Endothelial cell of umbilical vein (primary cell): ENCODE measurements around the gene USP11. TPM values are rescaled to one million over a fixed set of nuclear protein-coding genes. Genes with fewer than 3 reads are reported as not detected.

Source experiments
- BruUV-seq: library from RNA; stranded (reverse); fragments of 400-500 nt; replicated peaks from 2 replicates; lab custom pipeline; 2021; lab: Mats Ljungman, UMichigan
- CTCF ChIA-PET: fragments of 300-600, 350-600 bp; sonication (Branson Sonifier 250); formaldehyde crosslinking; loops from one replicate; lab custom pipeline; 2021; ENCODE audit warnings: antibody characterized with exemption, inconsistent platforms; lab: Charles Lee
- POLR2A ChIA-PET: fragments of 300-600, 350-600 bp; sonication (Branson Sonifier 250); formaldehyde crosslinking; loops from one replicate; lab custom pipeline; 2021; ENCODE audit warnings: antibody characterized with exemption, inconsistent platforms; lab: Charles Lee
- DNase-seq: peaks from one replicate; pipeline ENCODE4 v3.0.0-alpha.2; 2011; ENCODE audit warnings: low read depth, low spot score
- FAIRE-seq: peaks from 2 replicates; lab custom pipeline; 2011; peaks lifted over from hg19 to GRCh38; lab: Jason Lieb, UNC
- H2AFZ ChIP-seq: 2 replicates; pipeline ENCODE4 v1.6.0; 2012; ENCODE audit warnings: low read depth, low read length, control low read depth, inconsistent platforms
- H3K27ac ChIP-seq: 2 replicates; pipeline ENCODE4 v1.5.1; 2011; ENCODE audit warnings: low read depth, mild to moderate bottlenecking, control low read depth, low read length, moderate library complexity; ENCODE audit not compliant: insufficient read depth
- H3K27me3 ChIP-seq, 2 experiments: 2 replicates each; pipeline versions ENCODE4 v1.6.0 to v1.6.1; 2011; ENCODE audit warnings: low read length in 2 of 2, mixed read lengths in 1 of 2; ENCODE audit not compliant: control insufficient read depth in 2 of 2, insufficient read depth in 2 of 2
- H3K36me3 ChIP-seq, 2 experiments: 2 replicates in 1 of 2; 3 replicates in 1 of 2; pipeline ENCODE4 v1.5.1; 2011; ENCODE audit warnings: low read length in 2 of 2, mild to moderate bottlenecking in 1 of 2, moderate library complexity in 1 of 2; ENCODE audit not compliant: control insufficient read depth in 2 of 2, insufficient read depth in 2 of 2; ENCODE audit errors: extremely low read depth in 1 of 2
- H3K4me1 ChIP-seq: 3 replicates; pipeline ENCODE4 v1.5.1; 2011; ENCODE audit warnings: mild to moderate bottlenecking, low read length; ENCODE audit not compliant: control insufficient read depth, insufficient read depth; ENCODE audit errors: extremely low read depth
- H3K4me2 ChIP-seq: 2 replicates; pipeline ENCODE4 v1.6.1; 2011; ENCODE audit warnings: low read length, control low read depth, mixed read lengths; ENCODE audit not compliant: insufficient read depth
- H3K4me3 ChIP-seq, 3 experiments: fragments of 200-600 bp in 1 of 3; sonication (generic), shearing (Covaris generic) in 1 of 3; replicated peaks in 1 of 3; 2 replicates each; pipeline ENCODE4 v1.5.1; 2011 to 2016; ENCODE audit warnings: control low read depth in 3 of 3, low read length in 3 of 3, mild to moderate bottlenecking in 2 of 3, inconsistent platforms in 1 of 3, low read depth in 1 of 3, moderate library complexity in 1 of 3; ENCODE audit not compliant: insufficient read depth in 1 of 3
- H3K79me2 ChIP-seq: 2 replicates; pipeline ENCODE4 v1.6.0; 2012; ENCODE audit warnings: low read length, inconsistent platforms; ENCODE audit not compliant: control insufficient read depth, insufficient read depth
- H3K9ac ChIP-seq: replicated peaks from 2 replicates; pipeline ENCODE3; 2011; ENCODE audit warnings: low read length, control low read depth; ENCODE audit not compliant: insufficient read depth; ENCODE audit errors: extremely low read depth
- H3K9me1 ChIP-seq: replicated peaks from 3 replicates; pipeline ENCODE4 v1.6.0; 2011; ENCODE audit warnings: mild to moderate bottlenecking, low read length; ENCODE audit not compliant: control insufficient read depth, insufficient read depth; ENCODE audit errors: extremely low read depth
- H3K9me3 ChIP-seq: replicated peaks from 2 replicates; pipeline ENCODE4 v1.5.1; 2012; ENCODE audit warnings: low read length, inconsistent platforms; ENCODE audit not compliant: control insufficient read depth, insufficient read depth
- H4K20me1 ChIP-seq: replicated peaks from 2 replicates; pipeline ENCODE3; 2011; ENCODE audit warnings: mild to moderate bottlenecking, low read length; ENCODE audit not compliant: control insufficient read depth, insufficient read depth; ENCODE audit errors: extremely low read depth
- EZH2 ChIP-seq: IDR thresholded peaks from 2 replicates; pipeline ENCODE4 v1.6.1; 2012; ENCODE audit warnings: borderline replicate concordance, low read depth, mild to moderate bottlenecking, moderate library complexity, low read length, inconsistent platforms; ENCODE audit not compliant: severe bottlenecking
- FOS ChIP-seq: IDR thresholded peaks from 2 replicates; pipeline ENCODE4 v1.6.1; 2011; ENCODE audit warnings: mild to moderate bottlenecking, low read length, moderate library complexity, borderline replicate concordance; ENCODE audit not compliant: insufficient read depth
- GATA2 ChIP-seq: IDR thresholded peaks from 2 replicates; pipeline ENCODE4 v1.7.0; 2011; ENCODE audit warnings: low read depth, mild to moderate bottlenecking, moderate library complexity, mixed read lengths, low read length; ENCODE audit not compliant: insufficient read length, insufficient read depth
- JUN ChIP-seq: IDR thresholded peaks from 2 replicates; pipeline ENCODE4 v1.6.1; 2011; ENCODE audit warnings: borderline replicate concordance, low read depth; ENCODE audit not compliant: insufficient read length, insufficient read depth
- MYC ChIP-seq: IDR thresholded peaks from one replicate; pipeline ENCODE4 v1.6.1; 2011; ENCODE audit warnings: mild to moderate bottlenecking, low read depth, low read length
- POLR2A ChIP-seq: IDR thresholded peaks from 2 replicates; pipeline ENCODE4 v1.6.1; 2012; ENCODE audit warnings: low read depth, mild to moderate bottlenecking, control low read depth, low read length
- POLR2AphosphoS5 ChIP-seq: IDR thresholded peaks from 2 replicates; pipeline ENCODE4 v1.6.1; 2012; ENCODE audit warnings: low read depth, mild to moderate bottlenecking, control low read depth, low read length, moderate library complexity; ENCODE audit not compliant: insufficient read depth
- dilution Hi-C: fragments of 300-500 bp; cut with MboI; formaldehyde crosslinking; loops from one replicate; pipeline ENCODE4 v1.15.0; 2019; ENCODE audit warnings: low sequenced_read_pairs; ENCODE audit not compliant: extremely low pct_ligation_motif_present
- intact Hi-C: fragments of 100-400 bp; cut with micrococcal nuclease; formaldehyde crosslinking; loops from one replicate; pipeline ENCODE4 v1.10.0; 2022
- polyA plus RNA-seq, 4 experiments: library from polyadenylated mRNA; depleted of rRNA in 3 of 4; stranded (reverse) in 3 of 4; unstranded in 1 of 4; fragments of >200 nt; gene quantifications; 2 replicates each; pipeline versions ENCODE4 v1.2.1 to v1.2.3, GENCODE V29; 2011 to 2012; ENCODE audit warnings: missing spikeins in 1 of 4
- total RNA-seq: library from RNA; stranded (reverse); gene quantifications from 2 replicates; pipeline ENCODE4 v1.2.3, GENCODE V29; 2021
- TF ChIP-seq, protein P1 (sequence below), 2 donors: IDR thresholded peaks; 1 replicate in 1 of 2; 2 replicates in 1 of 2; pipeline ENCODE4 v1.5.1; 2011; ENCODE audit warnings: low read length in 2 of 2, mild to moderate bottlenecking in 2 of 2, moderate library complexity in 2 of 2, control low read depth in 1 of 2, inconsistent platforms in 1 of 2, low read depth in 1 of 2; ENCODE audit not compliant: insufficient read depth in 1 of 2; ENCODE audit errors: extremely low read depth in 1 of 2
- TF ChIP-seq, protein P2 (sequence below): IDR thresholded peaks from 2 replicates; pipeline ENCODE4 v1.6.1; 2011; ENCODE audit not compliant: insufficient read depth, insufficient read length

The USP11 gene
- total and polyA plus RNA-seq, 2 donors (not counting 3 experiments of a cell fraction or from before 2014, with no cell fraction given) = 24.0 to 36.4 TPM

DNA sequence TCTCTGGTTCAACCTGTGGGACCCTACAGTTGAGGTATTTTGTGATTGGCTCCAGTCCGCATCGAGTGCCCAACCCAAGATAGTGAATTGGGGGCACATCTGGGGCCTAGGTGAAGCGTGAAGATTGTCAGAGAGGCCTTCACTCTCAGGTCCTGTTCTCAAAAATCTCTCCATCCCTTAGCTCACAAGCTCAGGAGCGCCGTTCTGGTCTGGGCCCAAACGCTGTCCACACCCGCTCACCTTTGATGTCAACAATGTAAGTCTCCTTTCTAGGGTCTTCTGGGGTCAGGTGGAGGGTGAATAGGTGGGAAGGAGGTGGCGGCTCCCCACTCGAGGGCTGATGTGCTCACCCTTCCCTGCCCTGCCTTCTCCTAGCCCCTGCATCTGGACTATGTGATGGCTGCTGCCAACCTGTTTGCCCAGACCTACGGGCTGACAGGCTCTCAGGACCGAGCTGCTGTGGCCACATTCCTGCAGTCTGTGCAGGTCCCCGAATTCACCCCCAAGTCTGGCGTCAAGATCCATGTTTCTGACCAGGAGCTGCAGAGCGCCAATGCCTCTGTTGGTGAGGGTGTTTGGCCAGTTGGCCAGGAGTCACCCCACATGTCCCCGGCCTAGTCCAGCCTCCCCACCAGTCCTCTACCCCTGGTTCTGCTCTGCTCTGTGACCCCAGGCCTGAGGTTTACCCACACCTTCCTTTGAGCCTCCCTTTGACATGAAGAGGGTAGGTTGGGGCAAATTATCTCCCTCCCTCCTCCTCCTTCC is 22.0 kb upstream of the USP11 start:
- intact Hi-C loops = no loop called here
- Histone ChIP-seq H3K9ac (no peak overlapping the region), H3K27me3 (no peaks in the 10 kb centered on the region), H2AFZ (no peak overlapping the region), H3K79me2 (no peaks in the 10 kb centered on the region), H3K9me1 (no peaks in the 10 kb centered on the region), H3K9me3 (no peaks in the 10 kb centered on the region), H3K4me3 (no peak overlapping the region), H3K4me1 (no peaks in the 10 kb centered on the region), H4K20me1 (no peaks in the 10 kb centered on the region), H3K27ac (no peak overlapping the region), H3K4me2 (no peak overlapping the region), H3K36me3 (peaks cover 15 to 57% of the 10 kb centered on the region in 2 experiments)
- FAIRE-seq (no peak), DNase-seq (no peak)
- POLR2A ChIA-PET = no interaction called here
- dilution Hi-C loops = no loop called here
- BruUV-seq = no TSS peak
- no peak for TF ChIP-seq EZH2
- TF ChIP-seq, protein P1, sequence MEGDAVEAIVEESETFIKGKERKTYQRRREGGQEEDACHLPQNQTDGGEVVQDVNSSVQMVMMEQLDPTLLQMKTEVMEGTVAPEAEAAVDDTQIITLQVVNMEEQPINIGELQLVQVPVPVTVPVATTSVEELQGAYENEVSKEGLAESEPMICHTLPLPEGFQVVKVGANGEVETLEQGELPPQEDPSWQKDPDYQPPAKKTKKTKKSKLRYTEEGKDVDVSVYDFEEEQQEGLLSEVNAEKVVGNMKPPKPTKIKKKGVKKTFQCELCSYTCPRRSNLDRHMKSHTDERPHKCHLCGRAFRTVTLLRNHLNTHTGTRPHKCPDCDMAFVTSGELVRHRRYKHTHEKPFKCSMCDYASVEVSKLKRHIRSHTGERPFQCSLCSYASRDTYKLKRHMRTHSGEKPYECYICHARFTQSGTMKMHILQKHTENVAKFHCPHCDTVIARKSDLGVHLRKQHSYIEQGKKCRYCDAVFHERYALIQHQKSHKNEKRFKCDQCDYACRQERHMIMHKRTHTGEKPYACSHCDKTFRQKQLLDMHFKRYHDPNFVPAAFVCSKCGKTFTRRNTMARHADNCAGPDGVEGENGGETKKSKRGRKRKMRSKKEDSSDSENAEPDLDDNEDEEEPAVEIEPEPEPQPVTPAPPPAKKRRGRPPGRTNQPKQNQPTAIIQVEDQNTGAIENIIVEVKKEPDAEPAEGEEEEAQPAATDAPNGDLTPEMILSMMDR (IDR thresholded peaks at IDR 0.05; ENCODE audit: extremely low read depth in 1 of 2, insufficient read depth in 1 of 2, low read depth in 1 of 2, low read length in 2 of 2) = no peak
- TF ChIP-seq, protein P2, sequence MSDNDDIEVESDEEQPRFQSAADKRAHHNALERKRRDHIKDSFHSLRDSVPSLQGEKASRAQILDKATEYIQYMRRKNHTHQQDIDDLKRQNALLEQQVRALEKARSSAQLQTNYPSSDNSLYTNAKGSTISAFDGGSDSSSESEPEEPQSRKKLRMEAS = no peak
- no peak for TF ChIP-seq POLR2AphosphoS5
- TF ChIP-seq POLR2A = no peak
- TF ChIP-seq MYC = no peak
- no peak for TF ChIP-seq JUN
- TF ChIP-seq FOS = no peak
- TF ChIP-seq GATA2 = no peak
- CTCF ChIA-PET = interaction anchor here (1.9 kb wide), 1 partner anchor 174 kb away, joined by 4 read pairs; no protein-coding TSS in a partner anchor
